Ovary (tissue), 9 donors: ENCODE measurements around the gene ENDOG. TPM values are rescaled to one million over a fixed set of nuclear protein-coding genes. Genes with fewer than 3 reads are reported as not detected.

ENCODE experiments used
- DNase-seq, 5 donors: peaks; one replicate each; pipeline ENCODE4 v3.0.0-alpha.2; 2019 to 2020
- H3K27ac ChIP-seq, 2 donors: fragments of 200-600 bp; one replicate each; pipeline versions ENCODE4 v1.5.1 to v1.8.0; 2019 to 2022
- H3K27me3 ChIP-seq: fragments of 200-600 bp; one replicate; pipeline ENCODE4 v1.8.0; 2022
- H3K36me3 ChIP-seq: fragments of 200-600 bp; sonication (generic); one replicate; pipeline ENCODE4 v1.5.1; 2019
- H3K4me1 ChIP-seq: one replicate; pipeline ENCODE4 v1.8.1; 2013; ENCODE audit warnings: mild to moderate bottlenecking, moderate library complexity; ENCODE audit not compliant: insufficient read depth
- H3K4me3 ChIP-seq: fragments of 200-600 bp; sonication (generic); one replicate; pipeline ENCODE4 v1.5.1; 2017
- H3K9me3 ChIP-seq, 2 donors: fragments of 200-600 bp in 1 of 2; sonication (generic) in 1 of 2; one replicate each; pipeline versions ENCODE4 v1.5.1 to v1.8.1; 2013 to 2019; ENCODE audit warnings: mild to moderate bottlenecking in 1 of 2, moderate library complexity in 1 of 2
- EP300 ChIP-seq: sonication (generic); formaldehyde crosslinking; IDR thresholded peaks from one replicate; pipeline ENCODE4 v1.6.1; 2017; ENCODE audit warnings: antibody characterized with exemption
- POLR2A ChIP-seq: fragments of 450-650 bp; IDR thresholded peaks from one replicate; pipeline ENCODE4 v1.6.1; 2017; ENCODE audit warnings: antibody characterized with exemption, mild to moderate bottlenecking, moderate library complexity
- WGBS, 3 donors: extraction: QIAGEN DNeasy Blood & Tissue Kit in 1 of 3; methylation state at CpG; one replicate each; pipeline versions ENCODE4 v1.1.5 to v1.1.7; 2013 to 2017; 5-methylcytosine and 5-hydroxymethylcytosine counted together
- intact Hi-C, 4 donors: fragments of 100-400 bp; cut with DNase I; formaldehyde crosslinking; loops; one replicate each; pipeline versions ENCODE4 v1.11.0 to v1.15.1; 2022 to 2023
- polyA plus RNA-seq, 2 donors: library from polyadenylated mRNA; stranded (reverse); fragments of 200-250 nt in 1 of 2; fragments of 350-450 nt in 1 of 2; fragmentation: Illumina TruSeq in 1 of 2; extraction: RNeasy Lipid Tissue Mini Kit (QIAGEN cat#74804) in 1 of 2; gene quantifications; one replicate each; pipeline ENCODE4 v1.2.3, GENCODE V29; 2013 to 2014
- total RNA-seq, 7 donors: library from RNA; depleted of rRNA in 2 of 7; stranded (reverse); fragments of >200 nt in 2 of 7; fragmentation: NEBNext Ultra II Directional in 3 of 7; extraction: Animal tissue kit (Norgen Biotek cat#: 25700) in 3 of 7; gene quantifications; one replicate each; pipeline versions ENCODE4 v1.1.0 to v1.2.4, GENCODE V29; 2016 to 2023
- TF ChIP-seq, protein P1 (sequence below), 3 donors: fragments of 450-650 bp in 2 of 3; fragments of 200-600 bp in 1 of 3; IDR thresholded peaks; one replicate each; pipeline versions ENCODE4 v1.5.1 to v1.8.0; 2016 to 2022; ENCODE audit warnings: antibody characterized with exemption in 3 of 3, mild to moderate bottlenecking in 1 of 3
- donor health status: DM: no; HTN: no; CAD: no; lungs with moderate emphysema.
- donor health status: DM: no; HTN: no; CAD: no.
- donor health status: Bipolar disorder and iron deficiency.
- donor health status: DM: yes; HTN: yes; CAD: no.
- donor health status: DM: no; HTN: no; CAD: no.
- donor health status: DM: yes; HTN: yes; CAD: no.

Gene ENDOG
- total and polyA plus RNA-seq, 9 donors, result 3.6 to 23.7 (median 15.7) TPM

DNA sequence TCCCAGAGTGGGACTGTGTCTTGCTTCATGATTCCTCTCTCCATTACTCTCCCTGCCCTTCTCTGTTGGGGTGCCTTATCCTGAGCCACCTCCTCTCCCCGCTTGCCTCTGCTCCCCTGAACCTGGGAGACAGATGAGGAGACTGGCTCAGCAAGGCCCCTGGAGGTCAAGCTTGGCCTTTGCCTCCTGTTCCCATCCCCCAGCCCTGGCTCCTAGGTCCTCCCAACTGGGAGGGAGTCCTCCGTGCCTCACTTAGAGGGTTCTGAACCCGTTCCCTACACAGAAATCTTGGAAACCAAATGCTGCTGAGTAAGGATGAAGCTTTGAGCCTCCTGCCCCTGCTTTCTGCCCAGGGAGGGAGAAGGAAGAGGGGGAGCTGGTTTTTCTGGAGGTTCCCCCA lies 9.8 kb upstream of the ENDOG start:
- Histone ChIP-seq H3K36me3 (no peaks in the 10 kb centered on the region), H3K4me1 (no peaks in the 10 kb centered on the region), H3K9me3 (no peaks in the 10 kb centered on the region), H3K27ac (no peak overlapping the region), H3K27me3 (no peaks in the 10 kb centered on the region), H3K4me3 (no peak overlapping the region)
- no peak for TF ChIP-seq POLR2A
- TF ChIP-seq EP300, result no peak
- TF ChIP-seq, protein P1, sequence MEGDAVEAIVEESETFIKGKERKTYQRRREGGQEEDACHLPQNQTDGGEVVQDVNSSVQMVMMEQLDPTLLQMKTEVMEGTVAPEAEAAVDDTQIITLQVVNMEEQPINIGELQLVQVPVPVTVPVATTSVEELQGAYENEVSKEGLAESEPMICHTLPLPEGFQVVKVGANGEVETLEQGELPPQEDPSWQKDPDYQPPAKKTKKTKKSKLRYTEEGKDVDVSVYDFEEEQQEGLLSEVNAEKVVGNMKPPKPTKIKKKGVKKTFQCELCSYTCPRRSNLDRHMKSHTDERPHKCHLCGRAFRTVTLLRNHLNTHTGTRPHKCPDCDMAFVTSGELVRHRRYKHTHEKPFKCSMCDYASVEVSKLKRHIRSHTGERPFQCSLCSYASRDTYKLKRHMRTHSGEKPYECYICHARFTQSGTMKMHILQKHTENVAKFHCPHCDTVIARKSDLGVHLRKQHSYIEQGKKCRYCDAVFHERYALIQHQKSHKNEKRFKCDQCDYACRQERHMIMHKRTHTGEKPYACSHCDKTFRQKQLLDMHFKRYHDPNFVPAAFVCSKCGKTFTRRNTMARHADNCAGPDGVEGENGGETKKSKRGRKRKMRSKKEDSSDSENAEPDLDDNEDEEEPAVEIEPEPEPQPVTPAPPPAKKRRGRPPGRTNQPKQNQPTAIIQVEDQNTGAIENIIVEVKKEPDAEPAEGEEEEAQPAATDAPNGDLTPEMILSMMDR (IDR thresholded peaks at IDR 0.05), result no peak
- DNase-seq, result no peak
- intact Hi-C loops, result no loop called here
- WGBS, 3 donors, result 88 to 96% (median 90%) methylated on average over 3 of the region's 3 CpGs

DNA sequence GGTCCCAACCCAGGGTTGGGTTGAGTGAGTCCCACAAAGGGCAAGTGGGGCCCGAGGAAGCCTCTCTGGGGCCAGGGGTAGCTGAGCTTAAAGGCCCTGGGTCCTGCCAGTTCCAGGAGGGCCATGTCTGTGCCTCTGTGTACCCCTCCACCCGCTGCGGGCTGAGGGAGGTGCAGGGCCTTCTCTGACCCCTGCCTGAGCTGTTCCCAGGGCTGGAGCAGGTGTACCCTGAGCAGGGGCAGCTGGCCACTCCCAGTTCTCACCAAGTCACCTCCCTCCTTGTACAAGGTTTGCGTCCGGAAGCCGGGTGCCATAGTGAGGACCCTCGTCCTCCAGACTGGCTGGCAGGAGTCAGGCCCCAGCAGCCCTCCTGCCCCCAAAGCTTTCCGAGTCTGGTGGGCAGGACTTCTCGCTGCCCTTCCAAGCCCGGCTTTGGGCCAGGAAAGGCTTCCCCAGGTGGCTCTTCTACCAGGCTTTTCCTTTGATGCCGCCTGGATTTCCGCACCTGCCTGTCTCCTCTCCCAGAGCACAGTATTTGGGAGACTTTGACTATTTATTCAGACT lies 9.2 kb upstream of the ENDOG start:
- H3K4me1 ChIP-seq, result no peaks in the 10 kb centered on the region
- no peak overlapping the region for H3K4me3 ChIP-seq
- WGBS, 3 donors, result 91 to 94% (median 91%) methylated on average over 8 to 12 of the region's 12 CpGs
- H3K36me3 ChIP-seq, result no peaks in the 10 kb centered on the region
- TF ChIP-seq, protein P1 (IDR thresholded peaks at IDR 0.05), result no peak
- TF ChIP-seq POLR2A (no peak), EP300 (no peak)
- no peak for DNase-seq
- no peaks in the 10 kb centered on the region for H3K27me3 ChIP-seq
- H3K9me3 ChIP-seq, result no peaks in the 10 kb centered on the region
- intact Hi-C loops, result no loop called here
- H3K27ac ChIP-seq, result no peak overlapping the region

DNA sequence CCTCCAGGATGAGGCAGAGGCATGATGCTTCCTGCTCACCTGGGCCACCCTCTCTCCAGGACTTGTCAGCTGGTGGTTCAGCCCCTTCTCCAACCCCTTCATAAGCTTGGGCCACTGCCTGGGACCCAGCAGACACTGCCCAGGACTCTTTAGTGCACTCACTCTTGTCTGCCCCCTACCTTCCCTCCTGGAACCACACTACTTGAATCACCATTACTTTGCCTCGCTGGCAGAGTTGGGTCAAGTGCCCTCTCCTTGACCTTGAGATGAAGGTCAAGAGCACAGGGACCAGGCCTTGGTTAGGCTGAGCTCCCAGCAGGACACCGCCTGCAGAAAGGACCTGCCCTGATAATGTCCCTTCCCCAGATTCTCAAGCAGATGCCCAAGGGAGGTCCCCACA lies 8.5 kb upstream of the ENDOG start:
- no peaks in the 10 kb centered on the region for H3K27me3 ChIP-seq
- H3K36me3 ChIP-seq, result no peaks in the 10 kb centered on the region
- H3K4me1 ChIP-seq, result no peaks in the 10 kb centered on the region
- no peak overlapping the region for H3K4me3 ChIP-seq
- no peak overlapping the region for H3K27ac ChIP-seq
- H3K9me3 ChIP-seq, result no peaks in the 10 kb centered on the region
- TF ChIP-seq POLR2A, result no peak
- TF ChIP-seq, protein P1 (IDR thresholded peaks at IDR 0.05), result no peak
- no peak for DNase-seq
- 42 to 65% (median 43%) methylated on average over 2 of the region's 2 CpGs for WGBS, 3 donors
- intact Hi-C loops, result no loop called here

DNA sequence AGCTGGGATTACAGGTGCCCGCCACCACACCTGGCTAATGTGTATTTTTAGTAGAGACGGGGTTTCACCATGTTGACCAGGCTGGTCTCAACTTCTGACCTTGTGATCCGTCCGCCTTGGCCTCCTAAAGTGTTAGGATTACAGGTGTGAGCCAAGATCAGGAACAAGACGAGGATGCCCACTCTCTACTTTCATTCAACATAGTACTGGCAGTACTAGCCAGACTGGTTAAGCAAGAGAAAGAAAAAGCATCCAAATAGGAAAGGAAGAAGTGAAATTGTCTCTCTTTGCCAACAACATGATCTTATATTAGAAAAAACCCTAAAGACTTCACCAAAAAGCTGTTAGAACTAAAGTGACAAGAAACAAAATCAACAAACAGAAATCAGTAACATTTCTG lies 7.4 kb upstream of the ENDOG start:
- WGBS, 3 donors, result 52 to 65% (median 56%) methylated on average over 5 of the region's 5 CpGs
- no peaks in the 10 kb centered on the region for H3K27me3 ChIP-seq
- H3K4me3 ChIP-seq, result no peak overlapping the region
- intact Hi-C loops, result no loop called here
- H3K27ac ChIP-seq, result no peak overlapping the region
- H3K4me1 ChIP-seq, result no peaks in the 10 kb centered on the region
- no peaks in the 10 kb centered on the region for H3K9me3 ChIP-seq
- DNase-seq, result no peak
- TF ChIP-seq, protein P1 (IDR thresholded peaks at IDR 0.05), result no peak
- TF ChIP-seq POLR2A, result no peak
- no peaks in the 10 kb centered on the region for H3K36me3 ChIP-seq
